ENCODE data around the gene ERCC5.

Gene ERCC5

GRCh38 chr13:102869948-102870676, 24.3 kb downstream of the ERCC5 start:
- H3K27ac ChIP-seq (replicated peaks), result no peak overlapping the region
- H3K4me3 ChIP-seq (replicated peaks; ENCODE audit: insufficient read depth, low read length), result no peak overlapping the region
- DNase-seq (ENCODE audit: low read depth in 1 of 2, low spot score in 1 of 2), result peak in 1 of 2 experiments; percentile 56
- TF ChIP-seq GABPA (IDR thresholded peaks at IDR 0.05; ENCODE audit: low read depth) (no peak), SPI1 (IDR thresholded peaks at IDR 0.05; ENCODE audit: borderline replicate concordance, low read depth) (no peak), POLR2AphosphoS5 (IDR thresholded peaks at IDR 0.05; ENCODE audit: low read depth) (no peak), REST (IDR thresholded peaks at IDR 0.05; ENCODE audit: insufficient replicate concordance, low read depth) (no peak)
- H3K27me3 ChIP-seq (ENCODE audit: insufficient read depth, poor library complexity, severe bottlenecking), result no peaks in the 10 kb centered on the region

GRCh38 chr13:102870677-102871415, 25.0 kb downstream of the ERCC5 start:
- peak in 1 of 2 experiments; percentile 53 for DNase-seq (ENCODE audit: low read depth in 1 of 2, low spot score in 1 of 2)
- H3K4me3 ChIP-seq (replicated peaks; ENCODE audit: insufficient read depth, low read length), result no peak overlapping the region
- TF ChIP-seq GABPA (IDR thresholded peaks at IDR 0.05; ENCODE audit: low read depth), result no peak
- TF ChIP-seq CTCF (IDR thresholded peaks at IDR 0.05; ENCODE audit: insufficient read depth, low read length), result peak; percentile 57
- H3K27me3 ChIP-seq (ENCODE audit: insufficient read depth, poor library complexity, severe bottlenecking), result no peaks in the 10 kb centered on the region
- no peak overlapping the region for H3K27ac ChIP-seq (replicated peaks)

GRCh38 chr13:102872131-102872530, 26.3 kb downstream of the ERCC5 start:
- no peak for DNase-seq (ENCODE audit: low read depth in 1 of 2, low spot score in 1 of 2)
- Histone ChIP-seq H3K27me3 (ENCODE audit: insufficient read depth, poor library complexity, severe bottlenecking) (no peaks in the 10 kb centered on the region), H3K27ac (replicated peaks) (no peak overlapping the region), H3K4me3 (replicated peaks; ENCODE audit: insufficient read depth, low read length) (no peak overlapping the region)
- TF ChIP-seq CTCF (IDR thresholded peaks at IDR 0.05; ENCODE audit: insufficient read depth, low read length) (no peak), POLR2AphosphoS5 (IDR thresholded peaks at IDR 0.05; ENCODE audit: low read depth) (no peak), GABPA (IDR thresholded peaks at IDR 0.05; ENCODE audit: low read depth) (no peak), REST (IDR thresholded peaks at IDR 0.05; ENCODE audit: insufficient replicate concordance, low read depth) (no peak), SPI1 (IDR thresholded peaks at IDR 0.05; ENCODE audit: borderline replicate concordance, low read depth) (no peak)

GRCh38 chr13:102872531-102872930, 26.7 kb downstream of the ERCC5 start:
- Histone ChIP-seq H3K27me3 (ENCODE audit: insufficient read depth, poor library complexity, severe bottlenecking) (no peaks in the 10 kb centered on the region), H3K27ac (replicated peaks) (no peak overlapping the region), H3K4me3 (replicated peaks; ENCODE audit: insufficient read depth, low read length) (no peak overlapping the region)
- TF ChIP-seq POLR2AphosphoS5 (IDR thresholded peaks at IDR 0.05; ENCODE audit: low read depth) (no peak), GABPA (IDR thresholded peaks at IDR 0.05; ENCODE audit: low read depth) (no peak), REST (IDR thresholded peaks at IDR 0.05; ENCODE audit: insufficient replicate concordance, low read depth) (no peak), CTCF (IDR thresholded peaks at IDR 0.05; ENCODE audit: insufficient read depth, low read length) (no peak), SPI1 (IDR thresholded peaks at IDR 0.05; ENCODE audit: borderline replicate concordance, low read depth) (no peak)
- no peak for DNase-seq (ENCODE audit: low read depth in 1 of 2, low spot score in 1 of 2)
